HG03097 (cell line): ENCODE results near the gene TMPO.
"Not testable (repeated sequence)": the region's sequence is repeated elsewhere in the genome, so short reads cannot be mapped to it uniquely, and the experiment has no call there.

Experiments used
- ATAC-seq: cut with Tn5 transposase; IDR thresholded peaks from one replicate; pipeline ENCODE4 v1.9.1; 2021; ENCODE audit not compliant: unreplicated experiment, low FRiP score

TMPO gene

DNA sequence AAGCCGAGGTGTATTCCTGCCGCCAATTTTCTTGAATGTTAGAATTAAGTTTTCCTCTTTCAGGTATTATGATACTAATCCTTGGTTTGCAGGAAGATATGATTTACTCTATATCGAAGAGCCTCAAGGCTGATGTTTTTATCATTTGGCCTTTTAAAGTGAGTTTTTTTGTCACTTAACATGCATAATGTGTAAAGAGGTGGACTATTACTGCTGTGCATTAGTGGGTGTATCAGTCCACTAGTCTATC lies 11.1 kb upstream of the TMPO start:
- ATAC-seq = peak; percentile 4

- ATAC-seq = no peak
Observed at GRCh38 chr12:98509063-98509462, 6.3 kb upstream of the TMPO start.

- not testable (repeated sequence) for ATAC-seq
Observed at GRCh38 chr12:98511806-98512205, 3.6 kb upstream of the TMPO start.

- no peak for ATAC-seq
Observed at GRCh38 chr12:98513379-98514322, 1.7 kb upstream of the TMPO start.

DNA sequence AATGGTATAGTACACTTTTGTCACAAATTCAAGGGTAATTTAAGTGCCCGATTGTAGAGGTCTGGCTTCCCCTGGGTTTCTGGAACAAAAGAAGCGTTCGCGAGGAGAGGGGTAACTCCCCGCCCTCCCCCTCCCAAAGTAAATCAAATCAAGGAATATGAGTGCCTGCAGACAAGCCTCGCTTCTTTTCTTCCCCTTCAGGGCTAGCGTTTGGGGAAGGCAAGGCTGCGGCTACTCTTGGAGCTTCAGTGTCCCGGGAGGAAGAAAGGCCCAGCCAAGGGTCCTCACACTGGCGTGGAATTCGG lies 456 bp upstream of the TMPO start:
- no peak for ATAC-seq

GRCh38 chr12:98516111-98516873 lies 902 bp downstream of the TMPO start:
- peak; percentile 65 for ATAC-seq

GRCh38 chr12:98519257-98519907 lies 4.0 kb downstream of the TMPO start:
- no peak for ATAC-seq

DNA sequence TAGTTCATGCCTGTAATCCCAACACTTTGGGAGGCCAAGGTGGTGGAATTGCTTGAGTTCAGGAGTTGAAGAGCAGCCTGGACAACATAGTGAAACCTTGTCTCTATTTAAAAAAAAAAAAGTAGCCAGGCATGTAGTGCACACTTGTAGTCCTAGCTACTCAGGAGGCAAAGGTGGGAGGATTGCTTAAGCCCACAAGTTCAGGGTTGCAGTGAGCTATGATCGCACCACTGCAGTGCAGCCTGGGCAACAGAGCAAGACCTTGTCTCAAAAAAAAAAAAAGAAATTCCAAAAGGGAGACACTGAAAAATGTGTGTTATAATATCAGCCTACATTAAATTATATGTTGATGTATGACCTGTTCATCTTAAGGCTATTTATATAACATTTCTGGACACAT lies 14.7 kb downstream of the TMPO start:
- ATAC-seq = no peak

DNA sequence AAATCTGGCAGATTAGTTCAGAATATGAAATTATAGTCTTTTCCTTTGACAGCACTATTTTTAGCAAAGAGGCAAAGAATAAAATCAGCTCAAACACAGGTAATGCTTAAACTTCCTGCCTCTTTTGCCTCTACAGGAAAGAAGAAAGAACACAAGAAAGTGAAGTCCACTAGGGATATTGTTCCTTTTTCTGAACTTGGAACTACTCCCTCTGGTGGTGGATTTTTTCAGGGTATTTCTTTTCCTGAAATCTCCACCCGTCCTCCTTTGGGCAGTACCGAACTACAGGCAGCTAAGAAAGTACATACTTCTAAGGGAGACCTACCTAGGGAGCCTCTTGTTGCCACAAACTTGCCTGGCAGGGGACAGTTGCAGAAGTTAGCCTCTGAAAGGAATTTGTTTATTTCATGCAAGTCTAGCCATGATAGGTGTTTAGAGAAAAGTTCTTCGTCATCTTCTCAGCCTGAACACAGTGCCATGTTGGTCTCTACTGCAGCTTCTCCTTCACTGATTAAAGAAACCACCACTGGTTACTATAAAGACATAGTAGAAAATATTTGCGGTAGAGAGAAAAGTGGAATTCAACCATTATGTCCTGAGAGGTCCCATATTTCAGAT lies 17.4 kb downstream of the TMPO start:
- no peak for ATAC-seq

- ATAC-seq = no peak
Observed at GRCh38 chr12:98533723-98534251, 18.4 kb downstream of the TMPO start.

DNA sequence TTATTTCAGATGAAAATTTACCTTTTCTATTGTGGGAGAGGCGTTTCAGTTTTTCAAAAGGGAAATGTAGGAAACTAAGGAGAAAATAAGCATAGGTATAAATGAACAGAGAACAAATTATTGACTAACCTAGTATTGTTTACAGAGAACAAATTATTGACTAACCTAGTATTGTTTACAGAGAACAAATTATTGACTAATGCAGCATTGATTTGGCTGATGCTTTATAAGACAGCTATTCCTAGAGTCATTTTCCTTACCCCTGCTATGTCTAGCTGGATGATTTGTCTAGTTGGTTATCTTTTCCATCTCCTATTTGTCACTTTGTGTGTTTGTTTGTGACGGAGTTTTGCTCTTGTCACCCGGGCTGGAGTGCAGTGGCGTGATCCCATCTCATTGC lies 22.6 kb downstream of the TMPO start:
- no peak for ATAC-seq

- ATAC-seq = no peak
Observed at GRCh38 chr12:98543701-98544100, 28.3 kb downstream of the TMPO start.

- ATAC-seq = no peak
Observed at GRCh38 chr12:98544751-98545150, 29.4 kb downstream of the TMPO start.

DNA sequence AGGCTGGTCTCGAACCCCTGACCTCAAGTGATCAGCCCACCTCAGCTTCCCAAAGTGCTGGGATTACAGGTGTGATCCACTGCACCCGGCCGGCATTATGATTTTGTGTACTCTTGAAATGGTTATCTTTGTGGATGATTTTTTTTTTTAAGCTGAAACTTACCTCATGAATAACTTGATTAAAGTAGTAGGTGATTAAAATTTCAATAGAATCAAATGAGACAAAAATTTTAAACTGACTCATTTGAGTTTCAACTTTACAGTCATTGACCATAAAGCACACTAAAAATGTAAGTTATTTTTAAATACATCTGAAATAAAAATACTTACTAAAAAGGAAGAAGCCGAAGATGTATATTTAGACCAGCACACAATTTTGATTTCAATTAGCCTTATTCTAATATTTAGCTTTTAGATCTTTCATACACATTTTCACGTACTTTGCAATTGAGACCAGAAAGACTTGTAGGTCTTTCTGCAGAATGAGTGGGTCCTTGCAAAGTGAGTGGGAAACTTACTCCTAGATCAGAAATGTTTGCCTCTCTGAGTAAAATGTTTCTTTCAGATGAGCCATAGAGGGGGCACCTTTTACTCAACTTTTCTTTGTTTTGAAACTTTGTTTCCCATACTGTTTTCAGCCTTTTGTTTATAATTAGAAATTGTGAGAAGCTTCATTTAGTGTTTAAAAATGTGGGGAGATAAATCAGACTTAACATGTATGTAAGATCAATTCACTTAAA lies 34.2 kb downstream of the TMPO start:
- no peak for ATAC-seq

DNA sequence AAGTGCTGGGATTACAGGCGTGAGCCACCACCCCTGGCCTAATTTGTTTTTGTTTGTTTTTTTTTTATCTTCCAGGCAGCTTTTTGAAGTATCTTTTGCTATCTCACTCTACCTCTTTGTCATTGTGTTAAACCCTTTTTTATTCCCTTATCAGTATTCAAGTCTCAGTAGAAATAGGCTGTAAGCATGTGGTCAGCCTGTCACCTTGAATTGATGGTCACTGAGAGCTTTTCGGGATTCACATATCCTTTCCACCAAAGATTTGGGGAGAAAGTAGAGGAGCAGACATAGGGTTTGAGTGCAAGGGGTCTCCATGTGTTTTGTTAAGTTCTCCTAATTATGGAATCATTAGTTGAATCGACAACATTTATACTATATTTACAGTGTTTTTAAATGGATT lies 36.4 kb downstream of the TMPO start:
- no peak for ATAC-seq

GRCh38 chr12:98558097-98558496 lies 42.7 kb downstream of the TMPO start:
- not testable (repeated sequence) for ATAC-seq

GRCh38 chr12:98559666-98560065 lies 44.3 kb downstream of the TMPO start:
- no peak for ATAC-seq

DNA sequence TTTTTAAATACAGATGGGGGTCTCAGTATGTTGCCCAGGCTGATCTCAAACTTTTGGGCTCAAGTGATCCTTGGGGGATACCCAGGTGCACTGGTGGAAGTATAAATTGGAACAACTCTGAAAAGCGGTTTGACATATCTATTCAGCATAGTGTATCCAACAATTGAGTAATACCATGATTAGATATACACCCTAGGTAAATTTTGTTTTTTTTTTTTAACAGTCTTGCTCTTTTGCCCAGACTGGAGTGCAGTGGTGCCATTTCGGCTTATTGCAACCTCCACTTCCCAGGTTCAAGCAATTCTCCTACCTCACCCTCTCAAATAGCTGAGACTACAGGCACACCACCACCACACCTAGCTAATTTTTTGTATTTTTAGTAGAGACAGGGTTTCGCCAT lies 46.5 kb downstream of the TMPO start:
- ATAC-seq = no peak

GRCh38 chr12:98572010-98572409 lies 56.6 kb downstream of the TMPO start:
- no peak for ATAC-seq

DNA sequence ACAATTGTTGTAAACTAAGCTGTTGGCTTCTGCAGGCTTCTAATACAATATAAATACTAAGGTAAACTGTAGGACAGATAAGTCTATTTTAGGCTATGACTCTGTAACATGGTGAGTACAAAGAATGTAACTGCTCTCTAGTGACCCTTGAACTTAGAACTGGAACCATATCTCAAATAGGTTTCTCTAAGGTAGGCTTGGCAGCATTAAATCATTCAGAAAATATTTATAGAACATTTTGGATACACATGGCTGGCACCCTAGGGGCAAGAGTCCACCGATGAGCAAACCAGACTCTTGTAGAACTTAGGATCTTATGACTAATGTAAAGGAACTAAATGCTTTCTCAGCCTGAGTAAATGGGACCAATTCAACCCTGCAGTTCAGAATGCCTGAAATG lies 58.7 kb downstream of the TMPO start:
- ATAC-seq = no peak
